NCI-H2081 treated with DMSO at 0.1 percent for 48 hours (cell line): Measurements from ENCODE around the gene PPM1H.

Source experiments
- DNase-seq: peaks from one replicate; lab custom pipeline; 2025; lab: John Stamatoyannopoulos, UW

The PPM1H gene

DNA sequence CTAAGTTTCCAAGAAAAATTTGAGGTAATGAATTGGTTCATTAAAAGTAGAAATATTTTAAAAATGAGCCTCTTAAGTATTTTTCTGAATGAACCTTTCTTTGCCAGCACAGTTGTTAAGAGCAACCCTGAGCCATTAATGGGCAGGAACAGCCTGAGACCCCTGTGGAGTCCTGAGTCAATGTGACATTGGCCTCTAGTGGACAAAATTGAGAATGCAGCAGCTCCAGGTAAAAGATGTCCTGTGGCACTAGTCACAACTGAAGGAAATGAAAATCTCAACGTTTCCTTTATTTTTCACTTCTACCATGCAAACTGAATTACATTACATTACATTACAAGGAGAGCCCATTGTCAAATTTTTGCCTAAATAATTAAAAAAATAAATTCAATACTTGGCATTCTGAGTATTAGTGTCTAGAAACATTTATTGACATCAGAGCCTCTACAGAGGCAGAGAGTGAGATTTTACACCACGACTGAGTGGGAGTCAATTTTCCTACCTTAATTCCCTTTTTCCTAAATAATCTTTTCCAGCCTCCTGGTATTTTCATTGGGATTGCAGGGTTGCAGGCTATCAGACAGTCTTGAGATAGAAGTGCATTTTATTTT is 135.7 kb downstream of the PPM1H start:
- DNase-seq, result peak; percentile 54

- DNase-seq, result no peak
These were observed 140.7 kb downstream of the PPM1H start for GRCh38 chr12:62794218-62794583.

- DNase-seq, result peak; percentile 79
These were observed 141.4 kb downstream of the PPM1H start for GRCh38 chr12:62793256-62794217.

- no peak for DNase-seq
These were observed 142.6 kb downstream of the PPM1H start for GRCh38 chr12:62792236-62792870.

GRCh38 chr12:62789851-62790250 is 145.1 kb downstream of the PPM1H start:
- no peak for DNase-seq

GRCh38 chr12:62787611-62788010 is 147.3 kb downstream of the PPM1H start:
- DNase-seq, result no peak

DNA sequence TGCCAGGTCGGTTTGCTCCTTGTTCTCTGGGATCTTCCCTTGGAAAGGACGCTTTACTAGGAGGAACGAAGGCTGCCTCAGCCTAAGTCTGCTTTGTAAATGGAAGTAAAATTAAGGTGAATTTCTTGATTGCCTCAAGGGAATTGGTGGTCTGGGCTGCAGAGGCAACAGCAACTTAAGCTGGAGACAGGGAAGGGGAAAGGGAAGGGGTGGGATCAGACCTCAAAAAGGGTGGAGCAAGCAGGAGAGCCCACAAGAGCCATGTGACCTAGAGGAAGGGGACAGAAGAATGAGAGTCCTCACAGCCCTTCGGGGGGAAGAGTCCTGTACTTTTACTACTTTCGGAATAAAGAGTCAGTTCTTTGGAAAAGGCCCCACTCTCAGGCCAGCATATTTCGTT is 147.9 kb downstream of the PPM1H start:
- no peak for DNase-seq

DNA sequence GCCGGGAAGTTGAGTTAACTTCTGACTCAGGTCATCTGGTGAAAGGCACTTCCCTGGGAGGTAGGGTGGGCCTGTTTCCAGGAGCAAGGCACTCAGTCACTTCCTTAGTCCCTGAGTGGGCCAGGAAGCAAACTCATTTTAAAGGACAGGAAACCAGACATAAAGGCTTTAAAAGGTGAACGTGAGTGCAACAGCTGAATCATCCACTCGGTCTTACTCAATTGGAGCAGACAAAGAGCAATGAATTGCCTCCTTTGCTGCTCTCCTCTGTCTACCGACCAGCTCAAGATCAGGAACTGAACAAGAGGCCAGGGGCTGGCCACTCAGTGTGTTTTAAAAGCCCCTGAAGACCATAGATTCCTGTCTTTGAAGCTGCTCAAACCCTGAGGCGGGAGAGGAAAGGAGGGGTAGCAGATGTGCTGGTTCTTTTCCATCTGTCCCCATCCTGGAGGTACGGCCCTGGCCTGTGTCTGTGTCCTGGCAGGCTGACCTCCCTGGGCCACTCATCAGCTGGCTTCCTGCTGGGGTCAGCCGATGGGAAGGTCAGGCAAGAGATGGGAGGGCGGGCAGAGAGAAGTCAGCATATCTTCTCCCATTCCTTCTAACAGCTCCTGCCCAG is 148.9 kb downstream of the PPM1H start:
- DNase-seq, result no peak

DNA sequence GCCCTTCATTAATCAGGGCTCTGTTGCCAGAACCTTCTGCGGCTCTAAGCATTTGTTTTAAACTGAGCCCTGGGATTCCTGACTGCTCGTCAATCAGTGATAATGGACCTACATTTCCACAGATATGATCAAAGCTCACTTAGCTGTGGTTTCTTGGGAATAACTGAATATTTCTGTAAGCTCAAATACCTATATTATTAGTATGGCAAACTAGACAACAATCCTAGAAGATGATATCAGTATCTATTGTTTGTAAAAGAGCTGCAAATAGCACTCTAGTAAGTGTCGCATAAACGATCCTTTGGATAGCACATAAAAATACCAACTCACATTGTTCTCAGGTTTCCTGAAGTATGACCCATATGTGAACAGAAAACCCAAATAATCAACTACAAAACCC is 150.4 kb downstream of the PPM1H start:
- DNase-seq, result no peak

DNA sequence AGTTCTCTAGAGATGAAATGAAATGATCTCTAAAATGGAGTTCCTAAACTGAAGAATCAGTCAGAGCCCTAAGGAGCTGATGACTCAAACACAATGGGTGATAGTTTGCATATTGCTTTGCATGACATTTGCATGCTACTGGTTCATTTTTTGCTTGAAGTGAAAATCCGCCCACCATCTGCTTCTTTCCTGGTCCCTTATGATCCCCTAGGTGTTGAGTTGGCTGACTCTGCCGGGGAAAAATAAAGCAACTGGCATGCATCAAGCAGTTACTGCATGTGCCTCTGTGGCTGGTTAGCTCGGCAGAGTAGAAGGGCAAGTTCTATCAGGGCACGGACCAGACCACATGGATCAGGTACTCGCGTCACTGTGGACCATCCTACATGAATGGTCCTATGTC is 151.1 kb downstream of the PPM1H start:
- DNase-seq, result no peak

DNA sequence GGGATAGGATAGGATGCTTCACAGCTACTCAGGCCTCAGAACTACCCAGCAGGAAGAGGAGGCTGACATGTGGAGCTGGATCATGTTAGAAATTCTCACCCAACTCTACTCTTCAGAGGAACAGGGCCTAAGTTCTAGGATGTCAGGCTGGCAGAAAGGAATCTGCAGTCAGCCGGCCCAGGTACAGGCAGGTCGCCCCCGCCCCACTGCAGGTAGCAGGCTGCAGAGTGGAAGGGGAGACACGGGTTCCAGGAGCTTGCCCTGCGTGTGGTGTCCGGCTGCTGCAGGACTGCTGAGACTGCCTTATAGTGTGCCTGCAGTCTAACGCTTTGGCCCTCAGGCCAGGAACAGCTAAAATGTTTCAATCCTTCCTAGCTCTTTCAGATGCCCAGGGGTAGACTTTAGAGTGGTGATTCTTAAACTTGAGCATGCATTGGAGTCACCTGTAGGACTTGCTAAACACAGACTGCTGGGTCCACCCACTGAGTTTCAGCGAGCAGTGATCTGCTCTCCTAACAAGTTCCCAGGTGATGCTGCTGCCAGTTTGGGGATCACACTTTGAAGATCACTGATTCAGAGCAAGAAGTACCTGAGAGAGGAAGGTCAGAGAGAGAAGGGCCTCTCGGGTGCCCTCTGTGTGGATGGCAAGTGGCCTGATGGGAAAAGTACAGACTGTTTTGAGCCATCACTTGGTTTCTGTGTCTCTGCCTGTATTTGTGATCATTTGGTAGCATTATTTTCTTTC is 153.6 kb downstream of the PPM1H start:
- DNase-seq, result no peak

DNA sequence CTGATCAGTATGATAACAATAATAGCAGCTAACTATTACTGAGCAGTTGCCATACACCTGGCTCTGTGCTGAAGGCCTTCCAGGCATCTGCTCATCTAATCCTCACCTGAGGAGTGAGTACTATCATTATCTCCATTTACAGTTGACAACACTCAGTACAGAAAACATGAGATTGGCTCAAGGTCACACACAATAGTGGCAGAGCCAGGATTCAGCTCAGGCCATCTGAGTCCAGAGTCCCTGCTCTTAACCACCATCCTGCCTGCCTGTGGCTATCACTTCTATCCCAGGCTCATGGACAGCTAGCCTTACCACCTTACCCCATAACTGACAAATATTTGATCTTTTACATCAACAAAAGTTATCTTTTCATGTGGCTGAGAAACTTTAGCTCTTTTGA is 155.5 kb downstream of the PPM1H start:
- no peak for DNase-seq

DNA sequence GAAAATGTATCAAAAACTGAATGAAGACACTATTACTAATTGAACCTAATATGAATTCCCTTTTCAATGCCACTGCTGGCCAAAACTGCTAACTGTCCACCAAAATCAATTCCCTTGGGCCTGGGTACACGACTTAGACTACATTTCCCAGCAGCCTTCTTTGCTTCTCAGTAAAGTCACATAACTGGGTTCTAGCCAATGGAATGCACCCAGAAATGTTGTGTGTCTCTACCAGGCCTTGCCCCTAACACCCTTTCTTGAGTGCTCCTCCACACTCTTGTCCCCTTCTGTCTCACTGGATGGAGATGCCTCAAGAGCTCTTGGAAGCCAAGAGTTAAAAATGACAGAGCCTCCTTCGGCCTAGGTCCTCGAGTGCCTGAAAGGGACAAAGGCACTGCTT is 156.8 kb downstream of the PPM1H start:
- no peak for DNase-seq

- DNase-seq, result no peak
These were observed 158.0 kb downstream of the PPM1H start for GRCh38 chr12:62776997-62777396.

DNA sequence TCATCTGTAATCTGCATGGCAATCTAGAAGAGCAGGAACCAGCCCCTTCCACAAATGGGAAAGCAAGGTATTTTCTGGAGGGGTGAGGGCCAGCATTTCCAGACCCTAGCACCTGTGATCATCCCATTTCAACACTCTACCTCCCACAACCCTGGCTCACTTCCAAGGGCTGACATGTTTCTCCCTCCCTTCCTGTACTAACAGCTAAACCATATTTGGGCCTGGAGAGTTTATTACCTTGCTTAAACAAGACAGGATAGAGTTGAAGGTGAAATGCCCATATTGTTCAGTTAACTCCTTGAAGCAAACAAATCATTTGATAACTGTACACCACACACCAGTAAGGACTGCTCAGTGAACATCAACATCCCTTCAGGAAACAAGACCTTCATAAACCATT is 158.4 kb downstream of the PPM1H start:
- DNase-seq, result no peak

- no peak for DNase-seq
These were observed 160.2 kb downstream of the PPM1H start for GRCh38 chr12:62774794-62775193.

- no peak for DNase-seq
These were observed 162.5 kb downstream of the PPM1H start for GRCh38 chr12:62772416-62772955.

DNA sequence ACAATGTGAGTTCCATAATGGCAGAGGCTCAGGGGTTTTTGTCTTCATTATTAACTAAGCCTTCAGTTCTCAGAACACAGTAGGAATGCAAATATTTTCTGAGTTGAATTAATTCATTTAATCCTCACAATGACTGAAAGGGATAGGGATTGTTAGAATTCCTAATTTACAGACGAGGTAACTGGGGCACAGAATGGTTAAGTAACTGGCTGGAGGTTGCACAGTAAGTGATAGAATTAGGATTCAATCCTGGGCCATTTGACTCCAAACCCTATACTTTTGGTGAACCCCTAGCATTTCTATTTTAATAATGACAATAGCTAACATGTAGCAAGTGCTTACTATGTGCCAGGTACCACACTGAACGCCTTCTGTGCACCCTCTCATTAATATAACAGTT is 163.1 kb downstream of the PPM1H start:
- no peak for DNase-seq

DNA sequence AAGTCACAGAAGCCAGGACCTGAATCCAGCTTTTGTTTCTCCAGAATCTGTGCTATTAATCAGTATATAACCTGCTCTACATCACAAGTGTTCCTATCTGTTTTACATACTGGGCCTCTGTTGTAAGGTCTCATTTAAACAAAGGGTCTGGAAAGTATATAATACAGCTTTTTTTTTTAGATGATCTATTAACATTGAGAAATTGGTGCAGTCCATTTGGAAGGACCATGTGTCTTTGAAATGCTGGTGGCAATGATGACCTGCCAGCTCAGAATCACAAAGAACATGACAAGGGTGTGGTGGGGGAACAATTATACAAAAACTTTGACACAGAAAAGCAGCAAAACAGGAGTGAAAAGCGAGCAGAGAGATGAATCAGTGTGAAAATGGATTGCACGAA is 164.6 kb downstream of the PPM1H start:
- no peak for DNase-seq

DNA sequence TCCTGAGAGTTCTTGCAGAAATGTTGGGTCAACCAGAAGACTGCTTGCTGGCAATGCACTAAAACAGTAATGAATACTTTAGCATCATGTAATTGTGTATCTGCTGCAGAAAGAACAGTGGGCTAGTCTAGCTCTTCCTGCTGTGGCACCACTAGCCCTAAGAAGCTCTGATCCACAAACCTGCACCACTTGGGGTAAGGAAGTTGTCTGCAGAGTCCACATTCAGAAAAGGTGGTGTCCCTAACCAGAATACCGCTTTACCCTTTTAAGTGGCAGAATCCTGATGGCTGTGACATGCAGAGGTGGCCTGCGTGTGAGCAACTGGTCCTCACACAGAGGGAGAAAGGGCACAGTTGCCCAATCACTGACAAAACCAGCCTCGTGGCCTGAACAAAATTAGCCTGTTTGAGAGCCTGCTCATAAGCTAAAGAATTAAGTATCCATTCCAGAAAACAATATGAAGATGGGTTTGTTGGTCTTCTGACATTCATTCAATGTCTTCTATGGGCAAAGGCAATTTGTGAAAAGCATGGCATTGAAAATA is 165.8 kb downstream of the PPM1H start:
- no peak for DNase-seq

GRCh38 chr12:62767946-62768345 is 167.0 kb downstream of the PPM1H start:
- DNase-seq, result no peak
